OCI-LY3 (cell line): Measurements from ENCODE around the gene ANKRD30B.
"Not testable (repeated sequence)": the region's sequence is repeated elsewhere in the genome, so short reads cannot be mapped to it uniquely, and the experiment has no call there.

Source experiments
- H2AFZ ChIP-seq: fragments of 200-600, 300-600 bp; shearing (Covaris generic); 2 replicates; pipeline ENCODE4 v1.6.0; 2014; ENCODE audit warnings: antibody characterized with exemption, low read depth, low read length
- H3K27ac ChIP-seq: fragments of 200-600, 300-600 bp; sonication (generic); 2 replicates; pipeline ENCODE4 v1.5.1; 2014; ENCODE audit warnings: mild to moderate bottlenecking, low read length, moderate library complexity, mixed read lengths
- H3K27me3 ChIP-seq: fragments of 200-600, 300-600 bp; sonication (generic); 2 replicates; pipeline ENCODE4 v1.6.1; 2014; ENCODE audit warnings: low read depth, low read length, mixed read lengths
- H3K36me3 ChIP-seq: fragments of 200-600, 300-600 bp; sonication (generic); replicated peaks from 2 replicates; pipeline ENCODE3; 2014; ENCODE audit warnings: low read depth, low read length, mixed read lengths
- H3K4me1 ChIP-seq: fragments of 300-600, 200-600 bp; sonication (generic); 2 replicates; pipeline ENCODE4 v1.6.1; 2014; ENCODE audit warnings: low read length, mixed read lengths
- H3K4me2 ChIP-seq: fragments of 200-600, 300-600 bp; sonication (generic); 2 replicates; pipeline ENCODE4 v1.6.1; 2014; ENCODE audit warnings: low read length, mixed read lengths
- H3K4me3 ChIP-seq: fragments of 300-600, 200-600 bp; sonication (generic); 2 replicates; pipeline ENCODE4 v1.5.1; 2014; ENCODE audit warnings: antibody characterized with exemption, mild to moderate bottlenecking, low read length, moderate library complexity
- H3K79me2 ChIP-seq: fragments of 300-600, 200-600 bp; shearing (Covaris generic); 2 replicates; pipeline ENCODE4 v1.6.1; 2014; ENCODE audit warnings: mild to moderate bottlenecking, low read length, mixed read lengths
- H3K9ac ChIP-seq: fragments of 300-600, 200-600 bp; shearing (Covaris generic); 2 replicates; pipeline ENCODE4 v1.6.0; 2014; ENCODE audit warnings: mild to moderate bottlenecking, low read length, moderate library complexity
- H3K9me3 ChIP-seq: fragments of 200-600, 300-600 bp; shearing (Covaris generic); 2 replicates; pipeline ENCODE4 v1.6.1; 2014; ENCODE audit warnings: low read length, mixed read lengths; ENCODE audit not compliant: insufficient read depth
- H4K20me1 ChIP-seq: fragments of 200-600, 300-600 bp; sonication (generic); 2 replicates; pipeline ENCODE4 v1.6.1; 2016; ENCODE audit warnings: low read length, mixed read lengths; ENCODE audit not compliant: insufficient read depth

ANKRD30B gene

DNA sequence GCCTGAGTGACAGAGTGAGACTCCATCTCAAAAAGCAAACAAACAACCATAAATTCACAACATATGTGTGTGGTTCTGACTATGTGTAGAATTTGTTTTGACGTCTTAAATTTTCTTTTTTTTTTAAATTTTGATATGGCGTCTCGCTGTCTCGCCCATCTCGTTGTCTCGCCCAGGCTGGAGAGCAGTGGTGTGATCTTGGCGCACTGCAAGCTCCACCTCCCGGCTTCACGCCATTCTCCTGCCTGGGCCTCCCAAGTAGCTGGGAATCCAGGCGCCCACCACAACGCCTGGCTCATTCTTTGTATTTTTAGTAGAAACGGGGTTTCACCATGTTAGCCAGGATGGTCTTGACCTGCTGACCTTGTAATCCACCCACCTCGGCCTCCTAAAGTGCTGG, 63.1 kb downstream of the ANKRD30B start:
- H3K4me2 ChIP-seq, H2AFZ ChIP-seq, H3K4me1 ChIP-seq: not testable (repeated sequence)

DNA sequence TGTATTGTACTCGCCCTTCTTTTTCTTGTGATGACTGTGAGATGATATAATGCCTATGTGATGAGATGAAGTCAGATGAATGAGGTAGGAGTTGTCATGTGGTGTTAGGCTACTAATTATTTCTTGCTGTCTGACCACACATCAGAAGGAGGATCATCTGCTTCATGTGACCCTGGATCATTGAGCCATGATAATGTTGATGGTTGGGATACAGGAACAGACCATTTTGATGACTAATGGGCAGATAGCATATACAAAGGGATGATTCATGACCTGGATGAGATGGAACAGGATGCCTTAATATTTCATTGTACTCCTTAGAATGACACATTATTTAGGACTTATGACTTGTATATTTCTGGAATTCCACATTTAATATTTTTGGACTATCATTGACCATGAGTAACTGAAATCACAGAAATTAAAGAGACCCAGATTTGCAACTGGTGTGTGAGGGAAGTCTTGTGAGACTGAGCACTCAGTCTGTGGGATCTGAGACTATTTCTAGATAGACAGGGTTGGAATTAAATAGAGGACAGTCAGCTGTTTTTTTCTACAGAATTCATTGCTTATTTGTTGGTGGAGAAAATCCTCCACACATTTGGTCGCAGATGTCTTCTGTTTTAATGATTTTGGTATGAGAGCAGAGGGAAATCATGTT, 79.1 kb downstream of the ANKRD30B start:
- H4K20me1 ChIP-seq, H3K4me3 ChIP-seq, H3K27ac ChIP-seq, H3K4me2 ChIP-seq, H3K4me1 ChIP-seq, H3K9me3 ChIP-seq, H3K36me3 ChIP-seq, H3K9ac ChIP-seq, H3K27me3 ChIP-seq, H3K79me2 ChIP-seq, H2AFZ ChIP-seq: not testable (repeated sequence)

More for the DNA sequence above, 63.1 kb downstream of the ANKRD30B start:
- not testable (repeated sequence) for H4K20me1 ChIP-seq, H3K79me2 ChIP-seq, H3K27ac ChIP-seq, H3K9ac ChIP-seq, H3K9me3 ChIP-seq, H3K36me3 ChIP-seq, H3K27me3 ChIP-seq, H3K4me3 ChIP-seq

DNA sequence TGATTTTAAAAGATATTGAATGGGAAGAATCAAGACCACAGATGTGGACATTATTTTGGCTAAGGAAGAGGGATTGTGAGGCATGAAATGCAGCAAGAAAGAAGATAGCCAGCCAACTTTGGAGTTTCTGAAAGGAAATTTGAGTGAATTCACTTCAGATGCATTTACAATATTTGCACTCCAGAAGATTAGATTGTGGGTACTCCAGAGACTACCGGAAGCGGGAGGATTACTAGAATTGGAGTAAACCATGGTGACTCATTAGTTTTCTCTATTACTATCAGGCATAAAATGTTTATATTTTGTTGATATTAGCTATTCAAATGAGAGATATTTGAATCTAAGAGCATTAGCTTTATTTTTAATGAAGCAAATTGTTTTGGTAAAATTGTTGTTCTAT, 93.6 kb downstream of the ANKRD30B start:
- not testable (repeated sequence) for H3K36me3 ChIP-seq, H3K27ac ChIP-seq, H3K9ac ChIP-seq, H3K4me2 ChIP-seq, H3K9me3 ChIP-seq, H3K4me3 ChIP-seq, H4K20me1 ChIP-seq, H3K4me1 ChIP-seq, H3K79me2 ChIP-seq, H2AFZ ChIP-seq, H3K27me3 ChIP-seq

DNA sequence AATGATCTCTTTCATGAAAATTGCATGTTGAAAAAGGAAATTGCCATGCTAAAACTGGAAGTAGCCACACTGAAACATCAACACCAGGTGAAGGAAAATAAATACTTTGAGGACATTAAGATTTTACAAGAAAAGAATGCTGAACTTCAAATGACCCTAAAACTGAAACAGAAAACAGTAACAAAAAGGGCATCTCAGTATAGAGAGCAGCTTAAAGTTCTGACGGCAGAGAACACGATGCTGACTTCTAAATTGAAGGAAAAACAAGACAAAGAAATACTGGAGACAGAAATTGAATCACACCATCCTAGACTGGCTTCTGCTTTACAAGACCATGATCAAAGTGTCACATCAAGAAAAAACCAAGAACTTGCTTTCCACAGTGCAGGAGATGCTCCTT, 103.6 kb downstream of the ANKRD30B start:
- not testable (repeated sequence) for H3K9ac ChIP-seq, H3K36me3 ChIP-seq, H3K27me3 ChIP-seq, H3K9me3 ChIP-seq, H3K79me2 ChIP-seq, H3K27ac ChIP-seq, H4K20me1 ChIP-seq, H2AFZ ChIP-seq, H3K4me3 ChIP-seq, H3K4me1 ChIP-seq
- peak overlapping the region; percentile 51 for H3K4me2 ChIP-seq

DNA sequence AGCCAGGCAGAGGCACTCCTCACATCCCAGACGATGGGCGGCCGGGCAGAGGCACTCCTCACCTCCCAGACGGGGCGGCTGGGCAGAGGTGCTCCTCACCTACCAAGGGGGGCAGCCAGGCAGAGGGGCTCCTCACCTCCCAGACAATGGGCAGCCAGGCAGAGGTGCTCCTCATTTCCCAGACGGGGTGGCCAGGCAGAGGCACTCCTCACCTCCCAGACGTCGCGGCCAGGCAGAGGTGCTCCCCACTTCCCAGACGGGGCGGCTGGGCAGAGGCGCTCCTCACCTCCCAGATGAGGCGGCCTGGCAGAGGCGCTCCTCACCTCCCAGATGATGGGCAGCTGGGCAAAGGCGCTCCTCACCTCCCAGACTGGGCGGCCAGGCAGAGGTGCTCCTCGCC, 107.7 kb downstream of the ANKRD30B start:
- not testable (repeated sequence) for H3K79me2 ChIP-seq, H2AFZ ChIP-seq, H3K4me3 ChIP-seq, H3K4me2 ChIP-seq, H3K9ac ChIP-seq, H4K20me1 ChIP-seq, H3K9me3 ChIP-seq, H3K27ac ChIP-seq, H3K36me3 ChIP-seq, H3K4me1 ChIP-seq, H3K27me3 ChIP-seq

DNA sequence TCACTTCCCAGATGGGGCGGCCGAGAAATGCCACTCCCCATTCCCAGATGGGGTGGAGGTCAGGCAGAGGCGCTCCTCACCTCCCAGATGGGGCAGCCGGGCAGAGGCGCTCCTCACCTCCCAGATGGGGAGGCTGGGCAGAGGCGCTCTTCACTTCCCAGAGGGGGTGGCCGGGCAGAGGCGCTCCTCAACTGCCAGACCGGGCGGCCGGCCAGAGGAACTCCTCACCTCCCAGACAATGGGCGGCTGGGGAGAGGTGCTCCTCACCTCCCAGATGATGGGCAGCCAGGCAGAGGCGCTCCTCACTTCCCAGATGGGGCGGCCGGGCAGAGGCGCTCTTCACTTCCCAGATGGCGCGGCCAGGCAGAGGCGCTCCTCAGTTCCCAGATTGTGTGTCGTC, 108.3 kb downstream of the ANKRD30B start:
- H3K4me3 ChIP-seq, H3K27ac ChIP-seq, H2AFZ ChIP-seq, H3K27me3 ChIP-seq, H3K9me3 ChIP-seq, H3K36me3 ChIP-seq, H3K9ac ChIP-seq, H3K4me1 ChIP-seq, H3K79me2 ChIP-seq, H3K4me2 ChIP-seq, H4K20me1 ChIP-seq: not testable (repeated sequence)

DNA sequence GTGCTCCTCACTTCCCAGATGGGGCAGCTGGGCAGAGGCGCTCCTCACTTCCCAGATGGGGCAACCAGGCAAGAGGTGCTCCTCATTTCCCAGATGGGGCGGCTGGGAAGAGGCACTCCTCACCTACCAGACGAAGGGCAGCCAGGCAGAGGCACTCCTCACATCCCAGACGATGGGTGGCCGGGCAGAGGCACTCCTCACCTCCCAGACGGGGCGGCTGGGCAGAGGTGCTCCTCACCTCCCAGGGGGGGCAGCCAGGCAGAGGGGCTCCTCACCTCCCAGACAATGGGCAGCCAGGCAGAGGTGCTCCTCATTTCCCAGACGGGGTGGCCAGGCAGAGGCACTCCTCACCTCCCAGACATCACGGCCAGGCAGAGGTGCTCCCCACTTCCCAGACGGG, 110.5 kb downstream of the ANKRD30B start:
- not testable (repeated sequence) for H3K4me2 ChIP-seq, H3K9me3 ChIP-seq, H3K36me3 ChIP-seq, H3K4me1 ChIP-seq, H3K4me3 ChIP-seq, H3K27ac ChIP-seq, H4K20me1 ChIP-seq, H3K27me3 ChIP-seq, H3K9ac ChIP-seq, H2AFZ ChIP-seq, H3K79me2 ChIP-seq

DNA sequence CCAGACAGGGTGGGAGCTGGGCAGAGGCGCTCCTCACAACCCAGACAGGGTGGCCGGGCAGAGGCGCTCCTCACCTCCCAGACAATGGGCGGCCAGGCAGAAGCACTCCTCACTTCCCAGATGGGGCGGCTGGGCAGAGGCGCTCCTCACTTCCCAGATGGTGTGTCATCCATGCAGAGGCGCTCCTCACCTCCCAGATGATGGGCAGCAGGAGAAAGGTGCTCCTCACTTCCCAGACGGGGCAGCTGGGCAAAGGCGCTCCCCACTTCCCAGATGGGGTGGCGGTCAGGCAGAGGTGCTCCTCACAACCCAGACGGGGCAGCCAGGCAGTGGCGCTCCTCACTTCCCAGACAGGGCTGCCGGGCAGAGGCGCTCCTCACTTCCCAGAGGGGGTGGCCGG, 112.0 kb downstream of the ANKRD30B start:
- not testable (repeated sequence) for H3K27ac ChIP-seq, H3K4me1 ChIP-seq, H3K79me2 ChIP-seq, H2AFZ ChIP-seq, H3K27me3 ChIP-seq, H3K9me3 ChIP-seq, H3K4me2 ChIP-seq, H4K20me1 ChIP-seq, H3K4me3 ChIP-seq, H3K36me3 ChIP-seq, H3K9ac ChIP-seq

DNA sequence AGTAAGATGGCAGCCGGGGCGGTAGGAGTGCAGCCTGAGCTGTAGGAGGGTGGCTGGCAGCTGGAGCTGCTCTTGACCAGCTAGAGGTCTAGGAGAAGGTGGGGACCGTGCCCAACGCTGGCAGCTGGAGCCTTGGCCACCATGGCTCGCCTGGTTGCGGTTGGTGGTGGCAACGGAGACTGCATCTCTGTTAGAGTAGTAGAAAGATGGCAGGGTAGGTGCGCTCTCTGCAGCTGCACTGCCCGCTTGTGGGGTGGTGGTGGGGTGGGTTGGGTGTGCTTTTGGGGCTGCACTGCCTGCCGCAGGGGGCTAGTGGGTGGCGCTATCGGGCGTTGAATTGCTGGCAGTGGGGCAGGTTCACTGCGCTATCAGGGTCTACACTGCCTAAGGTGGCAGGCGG, 118.5 kb downstream of the ANKRD30B start:
- not testable (repeated sequence) for H3K27me3 ChIP-seq, H3K4me2 ChIP-seq, H2AFZ ChIP-seq, H3K4me1 ChIP-seq, H3K4me3 ChIP-seq, H3K36me3 ChIP-seq, H4K20me1 ChIP-seq, H3K27ac ChIP-seq, H3K9me3 ChIP-seq, H3K79me2 ChIP-seq, H3K9ac ChIP-seq

DNA sequence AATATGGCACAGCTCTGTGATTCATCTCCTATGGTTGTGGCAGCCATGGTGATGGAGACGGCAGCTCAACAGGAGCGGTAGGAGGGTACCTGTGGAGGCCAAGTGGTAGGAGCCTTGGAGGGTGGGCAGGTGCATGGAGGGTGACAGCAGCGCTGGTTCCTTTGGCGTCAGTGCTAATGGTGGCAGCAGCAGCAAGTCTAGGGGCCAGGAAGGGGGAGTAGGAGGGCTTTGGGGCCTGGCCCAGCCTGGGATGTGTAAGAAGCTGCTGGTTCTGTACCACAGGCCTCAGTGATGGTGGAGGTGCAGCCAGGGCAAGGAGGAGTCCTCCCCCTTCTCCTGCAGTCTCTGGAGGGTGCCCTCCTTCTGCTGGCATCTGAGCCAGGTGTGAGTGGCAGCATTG, 120.0 kb downstream of the ANKRD30B start:
- H3K27me3 ChIP-seq, H3K4me2 ChIP-seq, H4K20me1 ChIP-seq, H2AFZ ChIP-seq, H3K4me3 ChIP-seq, H3K4me1 ChIP-seq, H3K9me3 ChIP-seq, H3K79me2 ChIP-seq, H3K36me3 ChIP-seq, H3K9ac ChIP-seq, H3K27ac ChIP-seq: not testable (repeated sequence)
